Lower leg skin (tissue), 3 donors: ENCODE measurements around the gene MAP6D1.

Experiments
- POLR2A ChIP-seq, 2 donors: fragments of 450-650 bp; IDR thresholded peaks; one replicate each; pipeline ENCODE4 v1.6.1; 2016 to 2017; ENCODE audit warnings: antibody characterized with exemption in 2 of 2, mild to moderate bottlenecking in 1 of 2, moderate library complexity in 1 of 2
- TF ChIP-seq, protein P1 (sequence below), 3 donors: fragments of 450-650 bp; IDR thresholded peaks; one replicate each; pipeline ENCODE4 v1.5.1; 2016; ENCODE audit warnings: antibody characterized with exemption in 3 of 3, mild to moderate bottlenecking in 3 of 3, moderate library complexity in 2 of 3

DNA sequence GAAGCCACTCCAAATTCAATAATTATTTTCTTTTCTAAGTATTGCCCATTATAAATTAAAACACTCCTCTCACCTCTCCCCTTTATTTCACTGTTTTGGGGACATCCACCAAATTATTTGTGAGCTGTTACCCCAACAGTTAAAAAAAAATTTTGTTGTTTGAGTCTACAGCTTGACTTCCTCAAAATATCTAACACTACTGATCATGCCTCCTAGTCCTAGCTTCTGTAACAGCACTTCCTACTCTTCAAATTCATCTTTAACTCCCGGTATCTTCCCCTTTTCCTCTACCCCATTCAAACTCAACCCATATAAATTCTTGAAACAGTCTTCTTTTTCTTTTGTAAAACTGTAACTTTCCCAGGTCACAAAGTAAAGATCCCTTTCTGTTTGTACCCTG lies 43.4 kb upstream of the MAP6D1 start:
- TF ChIP-seq, protein P1, sequence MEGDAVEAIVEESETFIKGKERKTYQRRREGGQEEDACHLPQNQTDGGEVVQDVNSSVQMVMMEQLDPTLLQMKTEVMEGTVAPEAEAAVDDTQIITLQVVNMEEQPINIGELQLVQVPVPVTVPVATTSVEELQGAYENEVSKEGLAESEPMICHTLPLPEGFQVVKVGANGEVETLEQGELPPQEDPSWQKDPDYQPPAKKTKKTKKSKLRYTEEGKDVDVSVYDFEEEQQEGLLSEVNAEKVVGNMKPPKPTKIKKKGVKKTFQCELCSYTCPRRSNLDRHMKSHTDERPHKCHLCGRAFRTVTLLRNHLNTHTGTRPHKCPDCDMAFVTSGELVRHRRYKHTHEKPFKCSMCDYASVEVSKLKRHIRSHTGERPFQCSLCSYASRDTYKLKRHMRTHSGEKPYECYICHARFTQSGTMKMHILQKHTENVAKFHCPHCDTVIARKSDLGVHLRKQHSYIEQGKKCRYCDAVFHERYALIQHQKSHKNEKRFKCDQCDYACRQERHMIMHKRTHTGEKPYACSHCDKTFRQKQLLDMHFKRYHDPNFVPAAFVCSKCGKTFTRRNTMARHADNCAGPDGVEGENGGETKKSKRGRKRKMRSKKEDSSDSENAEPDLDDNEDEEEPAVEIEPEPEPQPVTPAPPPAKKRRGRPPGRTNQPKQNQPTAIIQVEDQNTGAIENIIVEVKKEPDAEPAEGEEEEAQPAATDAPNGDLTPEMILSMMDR (IDR thresholded peaks at IDR 0.05) = no peak
- TF ChIP-seq POLR2A (IDR thresholded peaks at IDR 0.05) = no peak
